HCT116 (cell line): ENCODE results near the gene AGAP1.

Experiments used
- CEBPB ChIP-seq: IDR thresholded peaks from 2 replicates; pipeline ENCODE4 v1.6.1; 2012; ENCODE audit warnings: low read depth
- EZH2 ChIP-seq: fragments of 200-600 bp; sonication (generic); IDR thresholded peaks from 2 replicates; pipeline ENCODE4 v1.6.1; 2017; ENCODE audit warnings: antibody characterized with exemption, mixed run types
- RAD21 ChIP-seq: IDR thresholded peaks from 2 replicates; pipeline ENCODE4 v1.6.1; 2012; ENCODE audit warnings: low read depth, mild to moderate bottlenecking
- SIN3A ChIP-seq: IDR thresholded peaks from 2 replicates; pipeline ENCODE4 v1.6.1; 2012; ENCODE audit warnings: low read depth
- YY1 ChIP-seq: IDR thresholded peaks from 2 replicates; pipeline ENCODE4 v1.6.1; 2011; ENCODE audit warnings: low read length, low read depth, moderate library complexity, mild to moderate bottlenecking; ENCODE audit not compliant: insufficient replicate concordance; ENCODE audit errors: extremely low read depth
- ZNF274 ChIP-seq: fragments of 200-500 bp; sonication (Bioruptor generic); IDR thresholded peaks from 2 replicates; pipeline ENCODE4 v1.6.1; 2014; ENCODE audit warnings: mild to moderate bottlenecking, low read depth, low read length, inconsistent platforms
- TF ChIP-seq, protein P1 (sequence below), 3 experiments: fragments of 200-600 bp in 1 of 3; sonication (generic) in 1 of 3; IDR thresholded peaks in 2 of 3; conservative IDR thresholded peaks in 1 of 3; 2 replicates each; pipeline ENCODE4 v1.5.1; 2012 to 2017; ENCODE audit warnings: low read depth in 2 of 3, low read length in 2 of 3, antibody characterized with exemption in 1 of 3, borderline replicate concordance in 1 of 3, control low read depth in 1 of 3, mild to moderate bottlenecking in 1 of 3, mixed read lengths in 1 of 3, mixed run types in 1 of 3, moderate library complexity in 1 of 3; ENCODE audit not compliant: insufficient read depth in 1 of 3
- TF ChIP-seq, protein P2 (sequence below): IDR thresholded peaks from 2 replicates; pipeline ENCODE4 v1.6.1; 2012

DNA sequence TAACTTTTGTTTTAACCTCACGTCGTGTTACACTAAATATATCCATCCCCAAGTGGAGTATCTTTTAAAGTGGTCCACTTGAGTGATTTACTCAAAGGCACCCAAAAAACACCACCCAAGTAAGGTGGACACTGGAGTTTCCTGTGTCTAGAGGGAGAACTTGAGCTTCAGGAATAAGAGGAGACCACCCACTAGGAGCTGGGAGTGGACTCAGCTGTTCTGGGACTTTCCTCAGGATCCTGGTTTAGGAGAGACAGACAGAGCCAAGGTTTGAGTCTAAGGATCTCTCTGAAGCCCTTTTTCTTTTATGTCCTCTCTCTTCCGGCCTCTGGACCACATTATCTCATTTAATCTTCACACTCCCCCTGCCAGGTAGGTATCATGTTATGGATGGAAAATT lies 523.6 kb downstream of the AGAP1 start:
- TF ChIP-seq RAD21: no peak
- TF ChIP-seq YY1: no peak
- TF ChIP-seq ZNF274: no peak
- TF ChIP-seq, protein P1, sequence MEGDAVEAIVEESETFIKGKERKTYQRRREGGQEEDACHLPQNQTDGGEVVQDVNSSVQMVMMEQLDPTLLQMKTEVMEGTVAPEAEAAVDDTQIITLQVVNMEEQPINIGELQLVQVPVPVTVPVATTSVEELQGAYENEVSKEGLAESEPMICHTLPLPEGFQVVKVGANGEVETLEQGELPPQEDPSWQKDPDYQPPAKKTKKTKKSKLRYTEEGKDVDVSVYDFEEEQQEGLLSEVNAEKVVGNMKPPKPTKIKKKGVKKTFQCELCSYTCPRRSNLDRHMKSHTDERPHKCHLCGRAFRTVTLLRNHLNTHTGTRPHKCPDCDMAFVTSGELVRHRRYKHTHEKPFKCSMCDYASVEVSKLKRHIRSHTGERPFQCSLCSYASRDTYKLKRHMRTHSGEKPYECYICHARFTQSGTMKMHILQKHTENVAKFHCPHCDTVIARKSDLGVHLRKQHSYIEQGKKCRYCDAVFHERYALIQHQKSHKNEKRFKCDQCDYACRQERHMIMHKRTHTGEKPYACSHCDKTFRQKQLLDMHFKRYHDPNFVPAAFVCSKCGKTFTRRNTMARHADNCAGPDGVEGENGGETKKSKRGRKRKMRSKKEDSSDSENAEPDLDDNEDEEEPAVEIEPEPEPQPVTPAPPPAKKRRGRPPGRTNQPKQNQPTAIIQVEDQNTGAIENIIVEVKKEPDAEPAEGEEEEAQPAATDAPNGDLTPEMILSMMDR (IDR thresholded peaks at IDR 0.05 in 2 of 3, conservative IDR thresholded peaks at IDR 0.05 in 1 of 3; ENCODE audit: borderline replicate concordance in 1 of 3, insufficient read depth in 1 of 3, low read depth in 2 of 3, low read length in 2 of 3): no peak
- no peak for TF ChIP-seq EZH2
- TF ChIP-seq CEBPB: no peak
- TF ChIP-seq, protein P2, sequence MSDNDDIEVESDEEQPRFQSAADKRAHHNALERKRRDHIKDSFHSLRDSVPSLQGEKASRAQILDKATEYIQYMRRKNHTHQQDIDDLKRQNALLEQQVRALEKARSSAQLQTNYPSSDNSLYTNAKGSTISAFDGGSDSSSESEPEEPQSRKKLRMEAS: no peak
- no peak for TF ChIP-seq SIN3A
